Tibial nerve (tissue), 3 donors: ENCODE results near the gene CLDN25.

ENCODE experiments used
- POLR2A ChIP-seq, 2 donors: fragments of 450-650 bp; IDR thresholded peaks; one replicate each; pipeline ENCODE4 v1.6.1; 2017; ENCODE audit warnings: antibody characterized with exemption in 2 of 2, mild to moderate bottlenecking in 2 of 2, moderate library complexity in 2 of 2
- TF ChIP-seq, protein P1 (sequence below), 5 experiments: fragments of 200-600 bp in 3 of 5; fragments of 450-650 bp in 2 of 5; sonication (generic) in 3 of 5; IDR thresholded peaks; one replicate each; pipeline ENCODE4 v1.5.1; 2016 to 2019; ENCODE audit warnings: antibody characterized with exemption in 5 of 5, mild to moderate bottlenecking in 3 of 5, moderate library complexity in 2 of 5

GRCh38 chr11:113760241-113760640, 19.4 kb upstream of the CLDN25 start:
- TF ChIP-seq, protein P1, sequence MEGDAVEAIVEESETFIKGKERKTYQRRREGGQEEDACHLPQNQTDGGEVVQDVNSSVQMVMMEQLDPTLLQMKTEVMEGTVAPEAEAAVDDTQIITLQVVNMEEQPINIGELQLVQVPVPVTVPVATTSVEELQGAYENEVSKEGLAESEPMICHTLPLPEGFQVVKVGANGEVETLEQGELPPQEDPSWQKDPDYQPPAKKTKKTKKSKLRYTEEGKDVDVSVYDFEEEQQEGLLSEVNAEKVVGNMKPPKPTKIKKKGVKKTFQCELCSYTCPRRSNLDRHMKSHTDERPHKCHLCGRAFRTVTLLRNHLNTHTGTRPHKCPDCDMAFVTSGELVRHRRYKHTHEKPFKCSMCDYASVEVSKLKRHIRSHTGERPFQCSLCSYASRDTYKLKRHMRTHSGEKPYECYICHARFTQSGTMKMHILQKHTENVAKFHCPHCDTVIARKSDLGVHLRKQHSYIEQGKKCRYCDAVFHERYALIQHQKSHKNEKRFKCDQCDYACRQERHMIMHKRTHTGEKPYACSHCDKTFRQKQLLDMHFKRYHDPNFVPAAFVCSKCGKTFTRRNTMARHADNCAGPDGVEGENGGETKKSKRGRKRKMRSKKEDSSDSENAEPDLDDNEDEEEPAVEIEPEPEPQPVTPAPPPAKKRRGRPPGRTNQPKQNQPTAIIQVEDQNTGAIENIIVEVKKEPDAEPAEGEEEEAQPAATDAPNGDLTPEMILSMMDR (IDR thresholded peaks at IDR 0.05): no peak
- TF ChIP-seq POLR2A (IDR thresholded peaks at IDR 0.05): no peak
